HG02973 (cell line): ENCODE results near the gene ZNF584.
A peak's percentile ranks its signal among the peaks of the same experiment; 100 is the strongest.
"Not testable (repeated sequence)": the region's sequence is repeated elsewhere in the genome, so short reads cannot be mapped to it uniquely, and the experiment has no call there.

Experiments
- ATAC-seq: cut with Tn5 transposase; IDR thresholded peaks from one replicate; pipeline ENCODE4 v1.9.1; 2021; ENCODE audit warnings: moderate library complexity; ENCODE audit not compliant: unreplicated experiment

ZNF584 gene

GRCh38 chr19:58403920-58404478 lies 4.5 kb upstream of the ZNF584 start:
- ATAC-seq, result not testable (repeated sequence)

GRCh38 chr19:58406818-58407657 lies 1.4 kb upstream of the ZNF584 start:
- ATAC-seq, result no peak

- ATAC-seq, result no peak
Measured at GRCh38 chr19:58407658-58408151, 744 bp upstream of the ZNF584 start.

- no peak for ATAC-seq
Measured at GRCh38 chr19:58409010-58409790, 751 bp downstream of the ZNF584 start.

- no peak for ATAC-seq
Measured at GRCh38 chr19:58416604-58417003, 8.2 kb downstream of the ZNF584 start.

- no peak for ATAC-seq
Measured at GRCh38 chr19:58417071-58417470, 8.6 kb downstream of the ZNF584 start.

- ATAC-seq, result no peak
Measured at GRCh38 chr19:58428617-58429016, 20.2 kb downstream of the ZNF584 start.

- ATAC-seq, result no peak
Measured at GRCh38 chr19:58429745-58430144, 21.3 kb downstream of the ZNF584 start.

GRCh38 chr19:58434217-58434616 lies 25.8 kb downstream of the ZNF584 start:
- no peak for ATAC-seq

- peak; percentile 92 for ATAC-seq
Measured at GRCh38 chr19:58439576-58440554, 31.4 kb downstream of the ZNF584 start, which contains the start of gene ZNF132. Gene ZNF132 (minus strand): TSS chr19:58440153. CDS start chr19:58439821, 332 bp downstream.

- no peak for ATAC-seq
Measured at GRCh38 chr19:58440556-58440955, 32.1 kb downstream of the ZNF584 start.

- not testable (repeated sequence) for ATAC-seq
Measured at GRCh38 chr19:58442986-58443385, 34.5 kb downstream of the ZNF584 start.

- not testable (repeated sequence) for ATAC-seq
Measured at GRCh38 chr19:58448860-58449259, 40.4 kb downstream of the ZNF584 start.

GRCh38 chr19:58449980-58450379 lies 41.5 kb downstream of the ZNF584 start:
- ATAC-seq, result not testable (repeated sequence)

- peak; percentile 7 for ATAC-seq
Measured at GRCh38 chr19:58450856-58451357, 42.5 kb downstream of the ZNF584 start.

GRCh38 chr19:58451358-58452101 lies 43.1 kb downstream of the ZNF584 start, which contains the start of gene ZNF324B:
Gene ZNF324B (plus strand): TSS chr19:58451622. CDS start chr19:58453702, 2,080 bp downstream.
- peak; percentile 91 for ATAC-seq

- ATAC-seq, result no peak
Measured at GRCh38 chr19:58453743-58454142, 45.3 kb downstream of the ZNF584 start.

GRCh38 chr19:58455306-58455705 lies 46.9 kb downstream of the ZNF584 start:
- ATAC-seq, result no peak

GRCh38 chr19:58456111-58456510 lies 47.7 kb downstream of the ZNF584 start:
- ATAC-seq, result no peak
